RPMI7951 (cell line): ENCODE data around the gene GOT1. TPM values are rescaled to one million over a fixed set of nuclear protein-coding genes. Genes with fewer than 3 reads are reported as not detected.

Experiments
- DNase-seq: peaks from one replicate; pipeline ENCODE4 v3.0.0-alpha.2; 2012; ENCODE audit warnings: low read depth
- total RNA-seq: library from RNA; depleted of rRNA; stranded (reverse); fragments of >200 nt; shearing (Covaris generic); gene quantifications from 2 replicates; pipeline ENCODE4 v1.2.3, GENCODE V29; 2014; rRNA removed

The GOT1 gene
- total RNA-seq: 24.2 and 32.3 TPM in 2 replicates

DNA sequence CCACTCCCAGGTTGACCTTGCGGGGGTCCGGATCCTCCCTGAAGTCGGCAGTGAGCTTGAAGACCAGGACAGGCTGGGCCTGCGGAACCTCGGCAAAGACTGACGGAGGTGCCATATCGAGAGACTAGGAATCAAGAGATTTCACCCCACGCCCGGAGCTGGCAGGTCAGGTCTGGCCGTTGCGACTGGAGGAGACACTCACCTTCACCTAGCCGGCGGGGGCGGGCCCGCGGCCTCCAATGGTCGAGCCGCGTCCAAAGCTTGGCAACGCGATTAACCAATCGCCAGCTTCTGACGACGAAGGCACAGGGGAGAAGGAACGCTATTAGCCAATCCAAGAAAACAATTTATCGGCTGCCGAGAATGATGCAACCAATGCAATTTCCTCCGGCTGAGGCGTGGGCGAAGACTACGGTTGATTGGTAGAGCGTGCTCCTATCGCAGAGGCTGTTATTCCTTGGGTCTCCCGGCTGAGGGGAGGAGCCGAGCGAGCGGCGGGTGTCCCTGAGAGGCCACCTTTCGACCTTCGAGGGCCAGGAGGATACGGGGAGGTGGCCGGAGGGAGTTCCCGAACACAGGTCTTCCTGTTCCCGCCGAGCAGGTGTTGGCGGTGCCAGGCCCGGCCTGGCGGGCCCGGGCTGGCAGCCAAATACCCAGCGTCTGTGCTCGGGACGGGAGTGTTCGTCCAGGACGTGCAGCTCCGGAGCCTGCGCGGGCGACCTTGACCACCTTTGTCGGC, at the start of gene GOT1:
TSS of gene GOT1 (minus strand) at position 174 of the 739 bp plus-strand sequence. CDS start at position 115, 59 bp downstream.
- peak; percentile 98 for DNase-seq

DNA sequence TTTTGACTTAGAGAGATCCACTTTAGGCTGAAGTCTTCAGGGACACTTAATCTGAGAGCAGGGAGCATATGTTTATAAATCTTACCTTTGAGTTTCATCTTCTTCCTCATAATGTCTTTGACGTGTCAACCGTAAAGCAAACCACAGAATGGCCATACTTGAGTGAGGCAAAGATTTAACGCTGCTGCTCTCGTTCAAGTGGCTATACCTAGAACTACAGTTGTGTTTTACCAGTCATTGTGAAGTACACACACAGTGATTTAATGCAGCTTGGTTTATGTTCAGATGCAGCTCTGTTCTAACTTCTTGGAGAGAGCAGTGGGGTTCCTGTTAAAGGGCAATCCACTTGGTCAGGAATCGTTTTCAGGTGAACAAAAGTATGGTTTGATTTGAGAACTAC, 39.9 kb upstream of the GOT1 start:
- no peak for DNase-seq

DNA sequence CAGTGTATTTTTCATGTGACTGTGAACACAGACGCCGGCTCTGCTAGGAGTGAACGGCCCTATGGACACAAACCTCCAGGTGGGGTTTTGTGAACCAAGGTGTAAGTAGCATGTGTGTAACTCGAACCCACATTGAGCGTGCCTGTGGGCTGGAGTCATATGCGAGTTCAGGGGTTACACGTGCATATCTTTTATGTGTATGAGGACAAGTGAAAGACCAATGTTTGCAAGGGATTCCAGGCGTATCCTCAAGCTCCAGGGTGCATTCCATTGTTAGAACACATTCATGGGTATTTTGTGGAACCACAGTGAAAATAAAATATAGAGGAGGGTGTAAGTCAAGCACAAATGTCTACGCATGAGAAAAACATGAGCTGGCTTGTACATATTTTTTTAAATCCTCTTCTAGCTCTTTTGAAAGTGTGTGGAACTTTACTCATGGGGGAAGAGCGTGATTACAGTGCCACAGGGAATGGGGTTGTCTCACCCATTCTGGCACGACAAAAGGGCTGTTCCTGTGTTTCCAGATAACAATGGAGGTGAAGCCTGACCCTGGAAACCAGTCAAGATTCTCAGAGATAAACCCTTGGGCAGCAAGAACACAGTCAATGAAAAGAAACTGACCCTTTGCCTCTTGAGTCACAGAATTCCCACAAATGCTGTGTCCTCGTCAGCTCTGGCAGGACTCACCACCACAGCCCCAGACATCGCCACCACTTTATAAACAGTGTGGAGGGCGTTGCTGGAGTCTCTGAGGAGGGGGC, 37.0 kb upstream of the GOT1 start:
- peak; percentile 41 for DNase-seq

DNA sequence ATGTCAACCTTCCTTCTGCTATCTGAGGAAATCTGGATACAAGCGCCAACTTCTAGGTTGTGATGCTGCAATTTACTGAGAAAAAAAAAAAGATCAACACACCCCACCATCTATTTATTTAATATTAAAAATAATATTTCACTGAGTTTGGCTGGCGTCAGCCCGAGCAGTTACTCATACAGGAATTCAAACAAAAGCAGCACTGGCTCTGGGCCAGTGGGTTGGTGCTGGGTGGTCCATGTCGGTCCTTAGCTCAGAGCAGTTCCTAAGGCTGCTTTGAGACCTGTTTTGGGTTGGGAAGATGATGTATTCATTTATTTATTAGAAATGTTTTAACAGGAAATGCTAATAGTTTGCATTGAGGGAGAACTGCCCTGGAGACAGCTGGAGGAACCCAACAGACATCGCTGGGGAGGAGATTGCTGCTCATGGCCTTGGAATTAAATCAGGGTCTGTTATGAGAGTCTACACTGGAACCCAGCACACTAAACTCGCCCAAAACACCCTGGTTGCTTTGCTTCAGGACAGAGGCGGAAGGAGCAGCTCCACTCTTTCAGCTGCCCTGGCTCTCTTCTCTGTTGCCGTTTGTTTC, 36.3 kb upstream of the GOT1 start:
- DNase-seq: no peak

DNA sequence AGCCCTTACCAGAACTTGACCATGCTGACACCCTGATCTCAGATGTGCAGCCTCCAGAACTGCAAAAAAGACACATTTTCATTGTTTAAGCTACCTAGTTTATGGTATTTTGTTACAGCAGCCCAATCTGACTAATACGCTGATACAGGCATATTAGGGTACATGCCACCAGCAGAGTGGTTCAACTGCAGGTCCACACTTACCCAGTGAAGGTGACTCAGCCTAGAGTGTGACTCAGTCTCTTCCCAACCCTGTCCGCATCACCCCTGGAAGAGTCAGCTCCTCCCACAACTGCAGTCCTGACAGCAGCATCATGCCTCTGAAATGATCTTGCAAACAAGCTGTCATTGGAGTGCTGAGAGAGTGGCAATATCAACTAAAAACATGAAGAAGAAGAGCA, 30.8 kb upstream of the GOT1 start:
- DNase-seq: peak; percentile 60

DNA sequence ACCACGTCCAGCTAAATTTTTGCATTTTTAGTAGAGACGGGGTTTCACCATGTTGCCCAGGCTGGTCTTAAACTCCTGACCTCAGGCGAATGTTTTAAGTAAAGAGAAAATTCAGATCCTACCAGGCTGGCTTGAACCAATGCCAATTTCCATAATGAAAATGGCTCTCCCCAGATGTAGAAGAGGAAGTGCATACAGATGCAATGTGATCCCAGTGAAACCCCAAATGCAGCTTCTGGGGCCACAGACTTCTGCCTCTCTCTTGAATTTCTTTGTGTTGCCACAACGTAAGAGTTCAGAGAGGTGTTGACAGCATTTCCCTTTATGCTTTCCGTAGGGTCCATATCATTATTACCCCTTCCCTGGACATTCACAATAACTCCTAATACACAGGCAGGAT, 29.6 kb upstream of the GOT1 start:
- no peak for DNase-seq

DNA sequence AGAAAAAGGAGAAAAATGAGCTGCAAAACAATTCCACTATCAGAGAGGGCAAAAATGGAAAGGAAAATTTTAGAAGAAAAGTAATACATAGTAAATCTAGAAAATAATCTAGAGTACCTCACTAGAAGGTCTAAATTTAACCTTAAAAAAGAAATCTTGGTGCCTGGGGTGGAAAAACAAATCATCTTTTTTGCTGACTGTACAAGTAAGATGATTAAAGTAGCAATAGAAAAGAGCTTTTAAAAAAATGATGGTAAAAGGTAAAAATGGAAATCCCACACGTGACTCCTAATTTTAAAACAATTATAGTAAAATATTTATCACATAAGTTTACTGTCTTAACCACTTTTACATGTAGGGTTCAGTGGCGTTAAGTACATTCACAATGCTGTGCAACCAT, 28.8 kb upstream of the GOT1 start:
- DNase-seq: no peak

DNA sequence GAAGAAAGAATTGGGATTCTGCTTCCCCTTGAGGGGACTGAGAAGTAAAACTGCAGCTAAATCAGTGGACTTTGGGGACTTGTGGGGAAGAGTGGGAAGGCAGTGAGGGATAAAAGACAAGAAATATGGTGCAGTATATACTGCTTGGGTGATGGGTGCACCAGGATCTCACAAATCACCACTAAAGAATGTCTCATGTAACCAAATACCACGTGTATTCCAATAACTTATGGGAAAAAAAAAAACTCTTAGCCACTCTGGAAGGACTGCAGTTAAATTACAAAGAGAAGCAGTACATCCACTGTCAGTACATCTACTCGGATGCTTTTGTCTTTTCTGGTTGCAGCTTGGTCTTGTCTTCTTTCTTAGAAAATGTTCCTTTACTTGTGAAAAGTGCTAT, 27.4 kb upstream of the GOT1 start:
- DNase-seq: peak; percentile 41

DNA sequence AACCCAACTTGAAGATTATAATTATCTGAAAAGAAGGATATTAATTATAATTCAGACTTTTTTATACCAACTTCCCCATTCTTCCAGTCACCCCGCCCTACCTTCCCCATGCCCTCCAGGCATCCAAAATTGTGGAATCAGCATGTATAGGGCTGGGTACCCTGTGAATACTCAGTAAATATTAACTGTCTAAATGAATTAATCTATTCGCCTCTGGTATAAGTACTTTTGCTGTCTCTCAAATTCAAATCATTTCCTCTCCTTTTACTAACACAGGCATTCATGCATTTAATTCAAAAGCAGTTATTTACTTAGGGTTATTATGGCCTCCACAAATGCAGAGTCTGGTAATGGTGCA, 26.5 kb upstream of the GOT1 start:
- DNase-seq: no peak

DNA sequence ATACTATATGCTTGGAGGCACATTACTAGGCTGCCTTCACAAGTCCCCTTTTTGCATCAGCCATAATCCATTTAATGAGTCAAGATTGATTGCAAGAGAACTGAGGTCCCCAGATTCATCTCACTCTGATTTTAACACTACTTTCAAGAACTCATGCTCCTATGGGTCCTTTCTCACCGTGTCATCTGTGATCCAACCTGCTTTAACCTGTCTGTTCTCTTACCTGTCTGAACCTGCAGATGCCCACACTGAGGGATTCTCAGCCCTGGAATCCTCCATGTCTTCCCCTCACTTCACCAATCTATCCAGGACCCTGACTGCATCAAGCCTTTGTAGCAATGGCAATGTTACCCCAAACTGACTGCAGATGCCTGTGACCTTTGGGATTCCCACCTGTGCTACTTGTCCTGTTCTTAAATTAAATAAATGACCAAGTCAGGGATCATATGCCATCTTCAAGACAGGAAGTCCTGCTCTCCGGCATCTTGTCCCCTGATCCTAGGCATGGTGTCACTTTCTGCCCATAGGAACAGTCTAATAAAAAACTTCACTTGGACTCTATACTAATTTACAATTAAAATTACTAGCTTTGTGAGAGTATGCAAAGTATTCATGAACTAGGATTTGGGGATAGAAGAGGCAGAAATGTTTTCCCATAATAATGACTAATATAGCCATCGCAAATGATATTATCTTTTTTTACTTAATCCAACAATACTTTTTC, 25.9 kb upstream of the GOT1 start:
- DNase-seq: no peak

DNA sequence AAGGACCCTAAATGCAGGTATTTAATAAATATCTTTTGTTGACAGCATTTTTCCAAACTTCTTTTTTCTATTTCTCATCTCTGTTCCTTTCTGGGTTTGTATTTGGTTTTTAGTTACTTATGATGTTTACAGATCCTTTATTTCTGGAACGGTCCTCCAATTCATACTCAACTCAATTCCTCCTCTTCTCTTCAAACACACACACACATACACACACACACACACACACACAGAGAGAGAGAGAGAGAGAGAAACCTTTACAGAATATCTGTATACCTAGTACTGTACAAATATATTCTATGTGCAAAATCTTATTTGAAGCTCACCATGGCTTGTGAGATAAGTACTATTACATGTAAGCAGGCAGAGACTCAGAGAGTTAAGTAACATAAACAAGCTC, 21.6 kb upstream of the GOT1 start:
- no peak for DNase-seq

DNA sequence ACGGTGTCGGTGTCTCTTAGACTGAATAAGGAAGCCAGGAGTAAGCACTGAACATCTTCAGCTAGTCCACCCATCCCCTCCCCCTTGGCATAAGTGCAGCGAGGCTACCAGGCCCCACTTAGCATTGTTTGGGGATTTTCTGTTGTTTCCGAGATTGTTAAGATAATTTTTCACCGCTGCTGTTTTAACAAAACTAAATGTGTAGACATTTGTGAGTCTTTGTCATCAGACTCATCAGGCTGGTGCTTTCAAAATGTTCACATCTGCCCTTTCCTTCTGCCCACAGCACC, 21.0 kb upstream of the GOT1 start:
- DNase-seq: no peak

DNA sequence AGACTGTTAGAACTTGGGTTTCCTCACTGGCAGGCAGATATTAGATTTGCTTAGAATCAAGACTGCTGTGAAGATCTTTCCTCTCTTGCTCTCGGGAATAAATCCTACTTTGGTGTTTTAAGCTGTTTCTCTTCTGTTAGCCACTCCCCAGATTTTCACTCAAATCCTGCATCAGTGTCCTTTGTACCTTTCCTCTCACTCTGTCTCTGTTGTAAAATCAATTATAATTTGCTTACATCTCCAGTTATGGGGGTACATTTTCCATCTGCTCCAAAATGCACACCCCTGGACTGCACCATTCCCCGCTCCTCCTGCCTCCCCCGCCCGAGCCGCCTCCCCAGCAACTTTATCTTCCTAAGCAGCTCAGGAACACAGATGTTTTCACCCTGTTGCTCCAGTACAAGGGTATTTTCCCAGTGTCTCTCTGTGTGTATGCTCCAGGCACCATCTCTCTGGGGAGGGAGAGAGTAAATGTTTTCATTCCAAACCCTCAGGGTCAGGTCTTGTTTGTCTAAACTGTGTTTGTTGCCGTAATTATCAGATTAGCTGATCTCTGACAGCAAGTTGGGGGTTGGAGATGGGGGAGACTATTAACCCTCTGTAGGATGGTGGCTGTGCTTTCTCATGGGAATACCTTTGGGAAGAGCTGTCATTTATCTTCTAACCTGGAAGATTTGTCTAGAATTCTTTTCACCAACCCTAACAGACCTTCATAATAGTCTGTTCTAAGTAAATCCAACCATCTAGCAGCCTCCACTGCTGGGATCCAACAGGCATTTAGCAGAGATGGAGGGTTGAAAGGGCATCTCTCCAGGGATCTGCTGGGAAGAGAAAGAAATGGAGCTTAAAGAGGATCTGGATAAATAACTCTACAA, 20.4 kb upstream of the GOT1 start:
- peak; percentile 11 for DNase-seq

DNA sequence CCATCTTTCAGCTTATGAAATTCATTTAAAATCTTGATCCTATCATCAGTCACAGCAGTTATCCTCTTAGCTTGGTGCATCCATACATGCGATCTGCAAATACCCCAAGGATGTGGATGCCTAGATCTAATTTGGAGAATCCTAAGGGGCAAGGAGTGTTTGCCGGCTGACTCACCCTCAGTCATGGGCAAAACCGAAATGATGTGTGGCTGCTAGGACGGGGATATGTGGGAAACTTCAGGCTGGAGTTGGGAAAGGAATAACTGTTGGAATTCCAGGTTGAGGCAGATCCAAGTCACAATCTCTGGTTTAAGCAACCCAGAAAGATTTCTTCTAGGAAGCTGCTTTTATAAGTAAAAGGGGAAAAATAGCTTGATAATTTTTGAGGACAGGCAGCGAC, 19.7 kb upstream of the GOT1 start:
- peak; percentile 14 for DNase-seq

DNA sequence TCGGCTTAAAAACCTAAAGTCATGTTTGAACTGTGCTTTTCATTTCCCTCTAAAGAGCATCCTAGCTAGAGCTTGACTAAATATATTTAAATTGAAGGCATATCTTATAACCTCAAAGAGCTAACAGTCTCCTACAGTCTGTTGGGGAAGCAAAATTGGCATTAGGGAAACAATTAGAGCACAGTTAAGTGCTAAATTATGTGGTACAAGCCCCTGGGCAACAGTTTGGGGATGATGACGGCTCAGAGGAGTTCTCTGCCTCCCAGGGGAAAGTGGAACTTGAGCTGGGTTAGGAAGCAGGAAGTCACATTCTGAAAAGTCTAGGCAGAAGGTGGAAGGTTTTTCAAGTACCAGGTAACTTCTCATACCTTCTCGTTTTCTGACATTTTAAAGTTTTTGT, 18.6 kb upstream of the GOT1 start:
- DNase-seq: no peak

DNA sequence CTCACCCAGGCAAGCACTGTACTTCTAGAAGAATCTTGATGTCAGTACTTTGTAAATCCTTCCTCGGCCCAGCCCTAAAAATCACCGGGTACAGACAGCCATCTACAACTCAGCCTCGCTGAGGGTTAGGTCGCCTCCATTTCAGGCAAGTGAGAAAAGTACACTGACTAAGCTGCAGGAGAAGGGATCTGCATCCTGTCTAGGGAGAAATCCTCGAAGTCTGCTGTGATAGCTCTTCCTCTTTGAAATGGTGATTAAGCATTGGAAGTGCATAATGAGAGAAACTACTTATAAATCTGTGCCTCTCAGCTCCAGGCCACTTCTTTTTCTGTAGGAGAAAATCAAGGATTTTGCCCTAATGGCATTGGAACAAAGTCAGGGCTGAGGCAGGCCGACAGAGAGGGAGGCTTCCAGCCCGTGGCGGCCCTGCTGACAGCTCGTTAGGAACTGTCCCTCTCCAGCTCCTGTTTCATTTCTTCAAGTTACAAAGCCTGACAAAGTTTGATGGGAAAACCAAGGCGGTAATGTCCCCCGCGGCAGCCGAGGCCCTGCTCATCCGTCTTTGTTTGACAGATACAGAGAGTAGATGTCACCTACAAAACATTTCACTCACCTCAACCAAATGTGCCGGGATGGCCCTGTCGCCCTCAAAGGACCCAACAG, 14.1 kb upstream of the GOT1 start:
- DNase-seq: no peak

DNA sequence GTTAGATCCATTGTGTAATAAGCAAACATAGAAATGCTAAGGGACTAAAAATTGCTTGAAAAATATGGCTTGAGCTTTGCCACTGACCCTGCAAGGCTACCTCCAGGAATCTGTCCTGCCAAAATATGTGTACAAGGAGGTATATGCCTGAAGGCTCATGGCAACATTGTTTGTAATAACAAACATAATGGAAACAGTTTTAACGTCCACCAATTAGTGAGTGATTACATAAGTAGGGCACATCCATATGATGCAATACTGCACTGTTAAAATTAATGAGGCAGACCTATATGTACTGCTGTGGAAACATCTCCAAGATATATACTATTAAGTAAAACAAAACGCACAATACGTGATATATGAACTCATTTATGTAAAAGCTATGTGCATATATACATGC, 13.1 kb upstream of the GOT1 start:
- DNase-seq: no peak

DNA sequence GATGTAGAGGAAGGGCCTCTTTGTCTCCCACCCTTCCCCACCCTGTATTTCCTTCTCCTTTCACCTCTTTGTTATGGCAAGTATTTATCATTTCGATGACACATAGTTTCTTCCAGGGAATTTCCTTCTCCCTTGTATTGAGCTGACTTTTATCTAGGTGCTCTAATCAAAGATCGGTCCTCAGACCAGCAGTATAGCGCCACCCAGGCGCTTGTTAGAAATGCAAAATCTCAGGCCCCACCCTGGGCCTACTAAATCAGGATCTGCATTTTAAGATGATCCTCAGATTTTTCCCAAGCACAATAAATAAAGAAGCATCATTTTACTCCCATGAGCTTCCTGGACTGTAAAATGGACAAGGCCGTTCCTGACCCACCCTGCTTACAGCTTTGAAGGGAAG, 12.0 kb upstream of the GOT1 start:
- no peak for DNase-seq

DNA sequence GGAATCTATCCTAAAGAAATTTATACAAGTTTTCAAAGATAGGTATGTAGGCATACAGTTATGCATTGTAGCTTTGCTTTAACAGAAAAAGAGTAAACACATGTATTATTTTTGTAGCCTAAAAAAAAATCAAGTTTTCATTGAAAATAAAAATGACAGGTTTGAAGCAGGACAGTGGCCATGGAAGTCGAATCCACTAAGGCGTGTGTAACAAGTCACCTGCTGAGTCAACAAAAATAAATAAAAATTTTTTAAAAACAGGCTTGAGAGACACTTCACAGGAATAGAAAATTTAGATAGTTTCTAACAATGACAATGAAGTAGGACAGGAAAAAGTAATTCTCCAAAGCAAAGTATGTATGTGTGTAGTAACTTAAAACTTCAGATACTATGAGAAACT, 8.5 kb upstream of the GOT1 start:
- DNase-seq: no peak

DNA sequence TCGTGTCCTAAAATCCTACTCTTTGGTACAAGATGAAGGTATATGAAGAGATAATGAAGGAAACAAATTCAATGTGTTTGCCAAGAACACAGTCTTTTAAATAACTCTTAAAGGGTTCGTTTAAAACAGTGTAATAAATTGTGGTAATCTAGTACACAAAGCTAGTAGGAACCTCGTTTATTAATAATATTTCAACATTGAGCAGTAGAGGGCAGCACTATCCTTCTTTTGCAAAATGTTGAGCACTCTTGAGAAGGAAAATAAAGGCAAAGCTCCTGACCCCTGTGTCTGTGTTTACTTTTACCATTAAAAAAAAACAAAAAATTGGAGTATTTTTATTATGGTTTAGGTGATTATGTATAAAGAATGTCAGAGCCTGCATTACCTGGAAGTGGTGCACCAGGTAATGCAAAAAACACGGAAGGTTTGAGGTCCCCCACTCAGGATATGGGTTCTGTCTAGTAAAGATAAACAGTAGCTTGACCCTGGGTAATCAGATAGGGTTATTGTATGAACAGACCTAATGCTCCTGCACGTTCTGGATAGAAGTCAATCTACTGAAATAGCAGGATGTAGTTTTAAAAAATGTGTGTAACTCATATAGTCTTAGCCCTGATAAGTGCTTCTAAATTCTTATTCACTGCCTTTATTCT, 5.7 kb upstream of the GOT1 start:
- peak; percentile 42 for DNase-seq
